Body of pancreas (tissue), 4 donors: ENCODE measurements around the gene LINC01488. TPM values are rescaled to one million over a fixed set of nuclear protein-coding genes. Genes with fewer than 3 reads are reported as not detected.
A peak's percentile ranks its signal among the peaks of the same experiment; 100 is the strongest.

Experiments
- ATAC-seq: fragments of 150-250 bp; one replicate; pipeline ENCODE4 v1.9.1; 2016
- DNase-seq, 4 donors: peaks; one replicate each; pipeline ENCODE4 v3.0.0-alpha.2; 2019
- H3K27ac ChIP-seq, 4 donors: fragments of 200-600 bp; sonication (generic); 1 replicate in 3 of 4; 2 replicates in 1 of 4; pipeline versions ENCODE4 v1.5.1 to v1.6.1; 2016 to 2019; ENCODE audit warnings: mild to moderate bottlenecking in 1 of 4, mixed read lengths in 1 of 4, moderate library complexity in 1 of 4
- H3K27me3 ChIP-seq, 2 donors: fragments of 200-600 bp; sonication (generic); one replicate each; pipeline ENCODE4 v1.6.0; 2016; ENCODE audit warnings: mild to moderate bottlenecking in 1 of 2
- H3K36me3 ChIP-seq, 2 donors: fragments of 200-600 bp; sonication (generic); replicated peaks in 1 of 2; 2 replicates each; pipeline ENCODE4 v1.5.1; 2016; ENCODE audit warnings: low read depth in 2 of 2; ENCODE audit not compliant: insufficient read depth in 1 of 2
- H3K4me1 ChIP-seq: fragments of 200-600 bp; sonication (generic); one replicate; pipeline ENCODE4 v1.6.0; 2016
- H3K4me3 ChIP-seq, 2 donors: fragments of 200-600 bp; sonication (generic); 1 replicate in 1 of 2; 2 replicates in 1 of 2; pipeline ENCODE4 v1.5.1; 2016 to 2019
- H3K9me3 ChIP-seq, 3 donors: fragments of 200-600 bp; sonication (generic); 1 replicate in 2 of 3; 2 replicates in 1 of 3; pipeline ENCODE4 v1.5.1; 2016
- CTCF ChIP-seq, 7 experiments: fragments of 450-650 bp in 4 of 7; fragments of 200-600 bp in 3 of 7; sonication (generic) in 3 of 7; IDR thresholded peaks; one replicate each; pipeline ENCODE4 v1.5.1; 2016 to 2019; ENCODE audit warnings: antibody characterized with exemption in 7 of 7
- POLR2A ChIP-seq, 3 donors: fragments of 450-650 bp; IDR thresholded peaks; one replicate each; pipeline ENCODE4 v1.6.1; 2016; ENCODE audit warnings: antibody characterized with exemption in 3 of 3, mild to moderate bottlenecking in 2 of 3
- WGBS, 2 donors: methylation state at CpG; one replicate each; pipeline ENCODE4 v1.1.5; 2017; 5-methylcytosine and 5-hydroxymethylcytosine counted together
- intact Hi-C: fragments of 100-400 bp; cut with DNase I; formaldehyde crosslinking; loops from one replicate; pipeline ENCODE4 v1.15.1; 2023
- total RNA-seq, 2 donors: library from RNA; depleted of rRNA; stranded (reverse); fragments of >200 nt; gene quantifications; one replicate each; pipeline ENCODE4 v1.1.0, GENCODE V29; 2016

The LINC01488 gene
- total RNA-seq, 2 donors from 2014 or later = not detected

- Histone ChIP-seq H3K27ac (peak overlapping the region in 3 of 4 donors; percentile 41 to 62 (median 56)), H3K4me3 (no peak overlapping the region), H3K36me3 (no peaks in the 10 kb centered on the region), H3K4me1 (peaks cover 14% of the 10 kb centered on the region), H3K9me3 (no peaks in the 10 kb centered on the region), H3K27me3 (no peaks in the 10 kb centered on the region)
- WGBS, 2 donors = 70 to 79% methylated on average over 12 to 14 of the region's 14 CpGs
- intact Hi-C loops = no loop called here
- DNase-seq (peak in 2 of 4 donors; percentile 13 to 42), ATAC-seq (peak; percentile 30)
- TF ChIP-seq CTCF (IDR thresholded peaks at IDR 0.05) (no peak), POLR2A (IDR thresholded peaks at IDR 0.05) (no peak)
Measured at GRCh38 chr11:69539416-69540117, 58.1 kb downstream of the LINC01488 start.

- Histone ChIP-seq H3K9me3 (no peaks in the 10 kb centered on the region), H3K4me3 (no peak overlapping the region), H3K36me3 (no peaks in the 10 kb centered on the region), H3K4me1 (peaks cover 14% of the 10 kb centered on the region), H3K27ac (peak overlapping the region in 3 of 4 donors; percentile 41 to 62 (median 56)), H3K27me3 (no peaks in the 10 kb centered on the region)
- peak; percentile 13 to 31 (median 28) for DNase-seq
- TF ChIP-seq CTCF (IDR thresholded peaks at IDR 0.05) (peak in 1 of 7 experiments; percentile 8), POLR2A (IDR thresholded peaks at IDR 0.05) (peak in 1 of 3 donors; percentile 36)
- peak; percentile 62 for ATAC-seq
- intact Hi-C loops = no loop called here
- WGBS, 2 donors = 81 to 83% methylated on average over 18 to 28 of the region's 30 CpGs
Measured at GRCh38 chr11:69540118-69541000, 58.9 kb downstream of the LINC01488 start.

- Histone ChIP-seq H3K27ac (peak overlapping the region in 2 of 4 donors; percentile 41 to 43), H3K4me3 (no peak overlapping the region), H3K36me3 (no peaks in the 10 kb centered on the region), H3K4me1 (peaks cover 14% of the 10 kb centered on the region), H3K9me3 (no peaks in the 10 kb centered on the region), H3K27me3 (no peaks in the 10 kb centered on the region)
- WGBS, 2 donors = 78 to 86% methylated on average over 5 of the region's 5 CpGs
- no peak for ATAC-seq
- intact Hi-C loops = no loop called here
- DNase-seq = no peak
- TF ChIP-seq CTCF (IDR thresholded peaks at IDR 0.05) = no peak
- TF ChIP-seq POLR2A (IDR thresholded peaks at IDR 0.05) = no peak
Measured at GRCh38 chr11:69541001-69541285, 59.5 kb downstream of the LINC01488 start.

- no peaks in the 10 kb centered on the region for H3K27me3 ChIP-seq
- no peak overlapping the region for H3K4me3 ChIP-seq
- peak overlapping the region in 3 of 4 donors; percentile 25 to 43 (median 41) for H3K27ac ChIP-seq
- ATAC-seq (no peak), DNase-seq (peak in 3 of 4 donors; percentile 31 to 56 (median 41))
- TF ChIP-seq CTCF (IDR thresholded peaks at IDR 0.05) (no peak), POLR2A (IDR thresholded peaks at IDR 0.05) (no peak)
- 44% methylated on average over 5 to 8 of the region's 8 CpGs for WGBS, 2 donors
- H3K36me3 ChIP-seq = no peaks in the 10 kb centered on the region
- no peaks in the 10 kb centered on the region for H3K9me3 ChIP-seq
- H3K4me1 ChIP-seq = peaks cover 14% of the 10 kb centered on the region
- intact Hi-C loops = no loop called here
Measured at GRCh38 chr11:69541501-69542313, 60.2 kb downstream of the LINC01488 start.
